HepG2 (cell line): ENCODE measurements around the gene CD79A. TPM values are rescaled to one million over a fixed set of nuclear protein-coding genes. Genes with fewer than 3 reads are reported as not detected.
A peak's percentile ranks its signal among the peaks of the same experiment; 100 is the strongest.

Experiments used
- ESRRA ChIP-seq: sonication (generic); formaldehyde crosslinking; IDR thresholded peaks from 2 replicates; pipeline ENCODE4 v1.5.1; 2020; ENCODE audit warnings: mild to moderate bottlenecking, low read depth, missing genetic modification reagents
- GABPA ChIP-seq, 2 experiments: IDR thresholded peaks; 2 replicates each; pipeline ENCODE4 v1.6.1; 2011 to 2016; ENCODE audit warnings: low read depth in 2 of 2, low read length in 1 of 2, missing biosample characterization in 1 of 2, missing genetic modification characterization in 1 of 2
- HOXD1 ChIP-seq: sonication (generic); formaldehyde crosslinking; IDR thresholded peaks from 2 replicates; pipeline ENCODE4 v1.5.0; 2020; ENCODE audit warnings: missing genetic modification reagents
- IKZF1 ChIP-seq: fragments of 450-650 bp; IDR thresholded peaks from 2 replicates; pipeline ENCODE4 v1.7.1; 2016
- KAT2B ChIP-seq: fragments of 150-350 bp; IDR thresholded peaks from 2 replicates; pipeline ENCODE4 v1.6.1; 2014; ENCODE audit warnings: low read depth, low read length, borderline replicate concordance
- NFKB2 ChIP-seq: sonication (generic); formaldehyde crosslinking; IDR thresholded peaks from 2 replicates; pipeline ENCODE4 v1.4.0; 2020; ENCODE audit warnings: missing genetic modification reagents, borderline replicate concordance
- NR2F1 ChIP-seq, 2 experiments: fragments of 450-650 bp in 1 of 2; formaldehyde crosslinking in 1 of 2; IDR thresholded peaks; 2 replicates each; pipeline versions ENCODE4 v1.5.0 to v1.6.1; 2016 to 2020; ENCODE audit warnings: mild to moderate bottlenecking in 1 of 2, missing compliant biosample characterization in 1 of 2, missing genetic modification reagents in 1 of 2, moderate library complexity in 1 of 2
- NRL ChIP-seq: sonication (generic); formaldehyde crosslinking; IDR thresholded peaks from 2 replicates; pipeline ENCODE4 v1.5.0; 2020; ENCODE audit warnings: missing genetic modification reagents, mild to moderate bottlenecking, moderate library complexity, borderline replicate concordance
- REXO4 ChIP-seq: sonication (generic); formaldehyde crosslinking; IDR thresholded peaks from 2 replicates; pipeline ENCODE4 v1.8.0; 2022; ENCODE audit warnings: missing genetic modification reagents, mild to moderate bottlenecking, borderline replicate concordance
- SIX1 ChIP-seq: sonication (generic); formaldehyde crosslinking; IDR thresholded peaks from 2 replicates; pipeline ENCODE4 v1.4.0; 2020; ENCODE audit warnings: missing genetic modification reagents, borderline replicate concordance
- SP4 ChIP-seq: sonication (generic); formaldehyde crosslinking; IDR thresholded peaks from 2 replicates; pipeline ENCODE4 v1.8.1; 2023; ENCODE audit warnings: mild to moderate bottlenecking, missing genetic modification reagents
- SPEN ChIP-seq: sonication (generic); formaldehyde crosslinking; IDR thresholded peaks from 2 replicates; pipeline ENCODE4 v1.5.1; 2020; ENCODE audit warnings: low read depth, mild to moderate bottlenecking, missing genetic modification reagents
- TAF1 ChIP-seq: sonication (generic); formaldehyde crosslinking; IDR thresholded peaks from 2 replicates; pipeline ENCODE4 v1.4.0; 2020; ENCODE audit warnings: missing genetic modification reagents
- ZNF101 ChIP-seq: sonication (generic); formaldehyde crosslinking; IDR thresholded peaks from 2 replicates; pipeline ENCODE4 v1.4.0; 2020; ENCODE audit warnings: mild to moderate bottlenecking, low read depth, missing genetic modification reagents, borderline replicate concordance
- ZNF225 ChIP-seq: sonication (generic); formaldehyde crosslinking; IDR thresholded peaks from 2 replicates; pipeline ENCODE4 v1.4.0; 2020; ENCODE audit warnings: mild to moderate bottlenecking, missing genetic modification reagents
- ZNF564 ChIP-seq: sonication (generic); formaldehyde crosslinking; IDR thresholded peaks from 2 replicates; pipeline ENCODE4 v1.8.1; 2023; ENCODE audit warnings: mild to moderate bottlenecking, missing genetic modification reagents
- ZSCAN20 ChIP-seq: sonication (generic); formaldehyde crosslinking; IDR thresholded peaks from 2 replicates; pipeline ENCODE4 v1.4.0; 2020; ENCODE audit warnings: missing genetic modification reagents, mild to moderate bottlenecking, borderline replicate concordance
- ZXDC ChIP-seq: sonication (generic); formaldehyde crosslinking; IDR thresholded peaks from 2 replicates; pipeline ENCODE4 v1.5.0; 2020; ENCODE audit warnings: mild to moderate bottlenecking, missing genetic modification reagents
- polyA plus RNA-seq, 8 experiments: library from polyadenylated mRNA; depleted of rRNA in 3 of 8; stranded (reverse) in 7 of 8; unstranded in 1 of 8; fragments of >200 nt; fragmentation: Illumina TruSeq in 4 of 8; extraction: Trizol in 4 of 8; gene quantifications; 2 replicates each; pipeline versions ENCODE4 v1.2.1 to v1.2.3, GENCODE V29; 2011 to 2016; ENCODE audit warnings: low read depth in 4 of 8, missing spikeins in 1 of 8, mixed read lengths in 1 of 8; ENCODE audit not compliant: insufficient read depth in 1 of 8
- total RNA-seq, 5 experiments: library from RNA; depleted of rRNA; stranded (reverse); fragments of >200 nt; fragmentation: Illumina TruSeq; extraction: Trizol; gene quantifications; 2 replicates each; pipeline ENCODE4 v1.2.3, GENCODE V29; 2016; ENCODE audit warnings: low read depth in 1 of 5
- TF ChIP-seq, protein P1 (sequence below): sonication (generic); formaldehyde crosslinking; conservative IDR thresholded peaks from 2 replicates; pipeline ENCODE4 v1.4.0; 2020; ENCODE audit warnings: mild to moderate bottlenecking, missing genetic modification reagents, moderate library complexity
- TF ChIP-seq, protein P2 (sequence below): sonication (generic); formaldehyde crosslinking; IDR thresholded peaks from 2 replicates; pipeline ENCODE4 v1.5.0; 2020; ENCODE audit warnings: mild to moderate bottlenecking, missing genetic modification reagents

CD79A gene
- total and polyA plus RNA-seq, 2 of the 13 experiments (the other 11 are each of a cell fraction or from before 2014, with no cell fraction given): 0.24 to 0.33 TPM

GRCh38 chr19:41859618-41860418 is 17.3 kb upstream of the CD79A start, which contains the start of gene RPS19 (continued):
- TF ChIP-seq ZXDC: peak; percentile 100
- TF ChIP-seq NR2F1 (CRISPR knock-in tag; IDR thresholded peaks at IDR 0.05): peak in 1 of 2 experiments; percentile 22; a peak in 1 of 4 replicates
- TF ChIP-seq ZNF564: no peak
- no peak for TF ChIP-seq IKZF1
- no peak for TF ChIP-seq ZSCAN20 (CRISPR knock-in tag)
- TF ChIP-seq KAT2B: no peak
- peak; percentile 93 for TF ChIP-seq TAF1 (CRISPR knock-in tag)
- TF ChIP-seq, protein P1, sequence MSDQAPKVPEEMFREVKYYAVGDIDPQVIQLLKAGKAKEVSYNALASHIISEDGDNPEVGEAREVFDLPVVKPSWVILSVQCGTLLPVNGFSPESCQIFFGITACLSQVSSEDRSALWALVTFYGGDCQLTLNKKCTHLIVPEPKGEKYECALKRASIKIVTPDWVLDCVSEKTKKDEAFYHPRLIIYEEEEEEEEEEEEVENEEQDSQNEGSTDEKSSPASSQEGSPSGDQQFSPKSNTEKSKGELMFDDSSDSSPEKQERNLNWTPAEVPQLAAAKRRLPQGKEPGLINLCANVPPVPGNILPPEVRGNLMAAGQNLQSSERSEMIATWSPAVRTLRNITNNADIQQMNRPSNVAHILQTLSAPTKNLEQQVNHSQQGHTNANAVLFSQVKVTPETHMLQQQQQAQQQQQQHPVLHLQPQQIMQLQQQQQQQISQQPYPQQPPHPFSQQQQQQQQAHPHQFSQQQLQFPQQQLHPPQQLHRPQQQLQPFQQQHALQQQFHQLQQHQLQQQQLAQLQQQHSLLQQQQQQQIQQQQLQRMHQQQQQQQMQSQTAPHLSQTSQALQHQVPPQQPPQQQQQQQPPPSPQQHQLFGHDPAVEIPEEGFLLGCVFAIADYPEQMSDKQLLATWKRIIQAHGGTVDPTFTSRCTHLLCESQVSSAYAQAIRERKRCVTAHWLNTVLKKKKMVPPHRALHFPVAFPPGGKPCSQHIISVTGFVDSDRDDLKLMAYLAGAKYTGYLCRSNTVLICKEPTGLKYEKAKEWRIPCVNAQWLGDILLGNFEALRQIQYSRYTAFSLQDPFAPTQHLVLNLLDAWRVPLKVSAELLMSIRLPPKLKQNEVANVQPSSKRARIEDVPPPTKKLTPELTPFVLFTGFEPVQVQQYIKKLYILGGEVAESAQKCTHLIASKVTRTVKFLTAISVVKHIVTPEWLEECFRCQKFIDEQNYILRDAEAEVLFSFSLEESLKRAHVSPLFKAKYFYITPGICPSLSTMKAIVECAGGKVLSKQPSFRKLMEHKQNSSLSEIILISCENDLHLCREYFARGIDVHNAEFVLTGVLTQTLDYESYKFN (CRISPR knock-in tag): peak; percentile 53
- no peak; the same call in 1 of the 2 replicates for TF ChIP-seq NFKB2 (CRISPR knock-in tag)
- peak; percentile 82 for TF ChIP-seq HOXD1 (CRISPR knock-in tag)
- no peak for TF ChIP-seq NRL (CRISPR knock-in tag)
- TF ChIP-seq GABPA (IDR thresholded peaks at IDR 0.05; ENCODE audit: low read depth, low read length): peak; percentile 85
- TF ChIP-seq GABPA (CRISPR knock-in tag; IDR thresholded peaks at IDR 0.05; ENCODE audit: low read depth): peak; percentile 97
- peak; percentile 27; the same call in 1 of the 2 replicates for TF ChIP-seq ESRRA
- TF ChIP-seq, protein P2, sequence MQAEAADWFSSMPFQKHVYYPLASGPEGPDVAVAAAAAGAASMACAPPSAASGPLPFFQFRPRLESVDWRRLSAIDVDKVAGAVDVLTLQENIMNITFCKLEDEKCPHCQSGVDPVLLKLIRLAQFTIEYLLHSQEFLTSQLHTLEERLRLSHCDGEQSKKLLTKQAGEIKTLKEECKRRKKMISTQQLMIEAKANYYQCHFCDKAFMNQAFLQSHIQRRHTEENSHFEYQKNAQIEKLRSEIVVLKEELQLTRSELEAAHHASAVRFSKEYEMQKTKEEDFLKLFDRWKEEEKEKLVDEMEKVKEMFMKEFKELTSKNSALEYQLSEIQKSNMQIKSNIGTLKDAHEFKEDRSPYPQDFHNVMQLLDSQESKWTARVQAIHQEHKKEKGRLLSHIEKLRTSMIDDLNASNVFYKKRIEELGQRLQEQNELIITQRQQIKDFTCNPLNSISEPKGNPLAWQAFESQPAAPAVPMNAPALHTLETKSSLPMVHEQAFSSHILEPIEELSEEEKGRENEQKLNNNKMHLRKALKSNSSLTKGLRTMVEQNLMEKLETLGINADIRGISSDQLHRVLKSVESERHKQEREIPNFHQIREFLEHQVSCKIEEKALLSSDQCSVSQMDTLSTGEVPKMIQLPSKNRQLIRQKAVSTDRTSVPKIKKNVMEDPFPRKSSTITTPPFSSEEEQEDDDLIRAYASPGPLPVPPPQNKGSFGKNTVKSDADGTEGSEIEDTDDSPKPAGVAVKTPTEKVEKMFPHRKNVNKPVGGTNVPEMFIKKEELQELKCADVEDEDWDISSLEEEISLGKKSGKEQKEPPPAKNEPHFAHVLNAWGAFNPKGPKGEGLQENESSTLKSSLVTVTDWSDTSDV (CRISPR knock-in tag): peak; percentile 90
- TF ChIP-seq SIX1 (CRISPR knock-in tag): 0 out of 2 replicates have a peak, but pooled peaks have one; percentile 8
- TF ChIP-seq SP4: peak; percentile 96
- no peak for TF ChIP-seq REXO4 (CRISPR knock-in tag)
- TF ChIP-seq ZNF225 (CRISPR knock-in tag): no peak
- peak; percentile 98 for TF ChIP-seq SPEN
- no peak for TF ChIP-seq ZNF101
